Stimulated activated CD4-positive, alpha-beta T cell treated with anti-CD3 and anti-CD28 coated beads, Interleukin-15, amount 100 ng/mL, for 24 hours (primary cell): ENCODE measurements around the gene ADAP1.
A peak's percentile ranks its signal among the peaks of the same experiment; 100 is the strongest.

Experiments used
- DNase-seq: peaks from one replicate; pipeline ENCODE4 v3.0.0-alpha.2; 2020

Gene ADAP1

DNA sequence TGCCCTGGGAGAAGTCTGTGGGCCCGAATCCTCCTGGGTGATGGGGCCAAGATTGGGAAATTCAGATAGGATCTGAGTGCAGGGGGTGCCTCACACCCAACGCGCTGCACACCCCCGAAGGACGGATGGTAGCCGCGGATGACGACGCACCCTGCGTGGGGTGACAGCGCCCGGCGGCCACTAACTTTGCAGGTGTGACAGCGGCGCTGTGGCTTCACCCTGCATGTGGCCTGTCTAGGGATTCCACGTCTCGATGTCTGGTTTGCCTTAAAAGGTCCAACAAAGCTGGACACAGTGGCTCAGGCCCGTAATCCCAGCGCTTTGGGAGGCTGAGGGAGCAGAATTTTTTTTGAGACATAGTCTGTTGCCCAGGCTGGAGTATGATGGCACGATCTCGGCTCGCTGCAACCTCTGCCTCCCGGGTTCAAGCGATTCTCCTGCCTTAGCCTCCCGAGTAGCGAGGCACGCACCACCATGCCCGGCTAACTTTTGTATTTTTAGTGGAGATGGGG is 18.6 kb downstream of the ADAP1 start:
- no peak for DNase-seq

DNA sequence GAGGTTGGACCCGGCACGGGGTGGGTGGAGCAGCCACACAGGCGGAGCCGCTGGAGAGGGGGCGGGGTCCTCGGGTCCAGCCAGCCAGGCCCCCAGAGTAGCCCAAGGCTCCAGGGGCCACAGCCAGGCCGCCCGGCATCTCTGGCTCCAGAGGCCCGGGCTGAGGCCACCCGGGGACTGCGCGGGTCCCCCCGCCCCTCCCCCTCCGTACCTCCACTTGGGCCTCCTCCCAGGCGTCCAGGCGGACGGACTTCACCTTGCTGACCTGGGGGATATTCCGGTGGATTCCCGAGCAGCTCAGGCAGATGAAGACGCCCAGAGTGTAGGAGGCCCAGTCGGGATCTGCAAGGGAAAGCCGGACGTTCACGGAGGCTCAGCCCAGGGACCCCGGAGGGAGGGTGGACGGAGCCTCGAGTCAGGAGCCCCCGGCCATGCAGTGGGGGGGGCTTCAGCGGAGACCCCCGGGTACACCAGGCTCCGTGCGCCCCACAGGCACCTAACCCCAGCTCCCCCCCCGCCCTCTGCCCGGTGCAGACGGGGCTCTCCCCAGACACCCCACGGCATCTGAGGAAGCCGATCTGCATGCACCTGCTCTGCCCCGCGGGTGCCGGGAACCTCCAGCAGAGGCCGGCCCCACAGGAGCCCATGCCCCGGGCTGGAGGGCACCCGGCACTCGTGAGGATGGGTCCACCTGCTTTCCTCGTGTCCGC is 19.2 kb downstream of the ADAP1 start:
- no peak for DNase-seq

DNA sequence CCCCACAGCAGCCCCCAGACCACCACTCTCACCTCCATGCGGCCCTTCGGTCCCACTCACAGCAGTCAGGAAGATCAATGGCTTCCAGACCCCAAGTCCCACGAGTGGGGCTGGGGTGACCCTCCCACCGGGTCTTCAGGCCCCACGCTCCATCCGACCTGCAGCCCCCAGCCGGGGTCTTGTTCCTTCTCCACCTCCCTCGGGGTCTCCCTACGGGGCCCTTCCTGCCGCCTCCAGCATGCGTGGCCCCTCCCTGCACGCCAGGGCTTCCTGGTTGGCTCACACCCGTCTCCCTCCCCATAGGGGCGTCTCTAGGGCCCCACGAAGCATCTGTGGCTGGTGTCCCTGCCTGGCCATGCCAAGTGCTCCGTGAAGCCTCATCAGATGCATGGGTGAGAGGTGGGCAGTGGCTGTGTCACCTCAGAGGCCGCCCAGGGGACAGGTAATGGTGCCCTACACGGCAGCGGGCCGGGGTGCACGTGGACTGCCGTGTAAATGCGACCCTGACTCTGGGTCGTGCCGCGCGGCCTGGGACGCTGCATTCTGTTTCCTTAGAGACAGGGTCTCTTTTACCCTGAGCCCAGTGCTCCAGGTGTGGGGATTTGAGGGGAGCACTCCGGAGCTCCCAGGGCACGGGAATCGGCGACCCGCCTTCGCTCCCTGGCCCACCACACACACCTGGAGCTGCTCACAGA is 19.9 kb downstream of the ADAP1 start:
- DNase-seq = no peak

DNA sequence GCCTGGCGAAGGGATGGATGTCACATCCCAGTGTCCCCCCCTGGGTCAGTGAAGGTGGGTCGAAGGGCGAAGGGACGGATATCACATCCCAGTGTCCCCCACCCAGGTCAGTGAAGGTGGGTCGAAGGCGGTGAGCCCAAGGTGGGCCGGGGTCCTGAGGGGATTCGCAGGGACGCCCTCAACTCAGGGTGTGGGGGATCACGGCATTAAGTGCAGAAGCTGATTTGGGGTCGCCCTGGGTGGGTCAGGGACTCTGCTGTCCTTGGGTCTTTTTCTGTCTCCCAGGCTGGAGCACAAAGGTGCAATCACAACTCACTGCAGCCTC is 21.9 kb downstream of the ADAP1 start:
- no peak for DNase-seq

- no peak for DNase-seq
These were observed 22.4 kb downstream of the ADAP1 start for GRCh38 chr7:931871-932650.

- no peak for DNase-seq
These were observed 23.3 kb downstream of the ADAP1 start for GRCh38 chr7:930975-931758.

- DNase-seq = peak; percentile 2
These were observed 25.2 kb downstream of the ADAP1 start for GRCh38 chr7:929311-929711.

- peak; percentile 1 for DNase-seq
These were observed 27.3 kb downstream of the ADAP1 start for GRCh38 chr7:927031-927671.

GRCh38 chr7:926061-927030 is 28.1 kb downstream of the ADAP1 start:
- DNase-seq = peak; percentile 3

DNA sequence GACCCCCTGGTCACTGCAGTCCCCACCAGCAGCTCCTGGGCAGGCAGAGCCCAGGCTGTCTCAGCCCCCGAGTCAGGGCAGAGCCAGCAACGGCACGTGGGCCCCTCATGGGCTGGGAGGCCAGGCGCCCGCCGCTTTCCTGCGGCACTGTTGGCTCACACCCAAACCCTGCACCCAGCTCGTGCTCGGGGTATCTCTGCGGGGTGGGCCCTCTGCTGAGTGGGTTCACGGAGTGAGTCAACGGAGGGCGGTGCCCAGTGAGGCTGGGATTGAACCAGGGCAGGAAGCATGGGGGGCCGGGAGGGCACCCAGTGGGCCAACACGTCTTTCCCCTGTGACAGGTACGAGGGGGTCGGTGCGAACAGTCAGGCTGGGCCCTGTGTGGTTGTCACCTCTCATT is 28.9 kb downstream of the ADAP1 start:
- DNase-seq = peak; percentile 37

GRCh38 chr7:924541-925231 is 29.8 kb downstream of the ADAP1 start:
- peak; percentile 83 for DNase-seq

GRCh38 chr7:924042-924441 is 30.4 kb downstream of the ADAP1 start:
- peak; percentile 3 for DNase-seq

GRCh38 chr7:923108-924041 is 31.1 kb downstream of the ADAP1 start:
- DNase-seq = peak; percentile 96

GRCh38 chr7:922334-923107 is 32.0 kb downstream of the ADAP1 start:
- DNase-seq = peak; percentile 64

GRCh38 chr7:921581-922333 is 32.7 kb downstream of the ADAP1 start:
- peak; percentile 29 for DNase-seq

GRCh38 chr7:921071-921461 is 33.4 kb downstream of the ADAP1 start:
- DNase-seq = no peak

DNA sequence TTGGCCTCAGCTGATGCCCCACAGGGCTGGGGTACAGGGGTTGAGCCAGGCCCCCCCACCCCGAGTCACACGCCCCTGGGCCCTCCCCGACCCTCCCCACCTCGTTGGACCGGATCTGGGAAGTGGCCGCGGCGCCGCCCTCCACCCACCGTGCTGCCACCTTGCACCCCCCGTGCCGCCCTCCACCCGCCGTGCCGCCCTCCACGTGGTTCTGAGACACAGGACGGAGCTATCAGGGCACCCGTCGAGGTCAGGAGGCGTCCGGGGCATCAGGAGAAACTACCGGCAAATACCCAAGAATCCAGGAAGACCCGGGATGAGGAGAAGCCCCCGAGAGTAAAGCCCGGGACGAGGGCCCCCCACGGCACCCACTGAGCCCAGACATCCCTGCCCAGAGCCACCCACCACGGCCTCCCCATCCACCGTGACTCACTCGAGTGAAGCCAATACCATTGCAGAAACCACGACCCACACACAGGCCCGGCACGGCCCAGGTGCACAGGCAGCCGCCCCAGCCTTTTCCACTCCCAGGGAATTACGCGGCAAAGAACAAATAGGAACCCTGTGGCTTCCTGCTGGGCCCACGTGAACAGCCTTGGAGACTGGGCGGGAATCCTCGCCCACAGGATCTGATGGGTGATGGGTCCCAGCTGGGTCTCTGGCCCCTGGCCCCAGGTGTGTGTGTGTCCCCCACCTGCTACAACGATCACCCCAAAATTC is 34.0 kb downstream of the ADAP1 start:
- DNase-seq = peak; percentile 69
